Epithelial cell of umbilical artery (primary cell): ENCODE results near the gene MFRP. TPM values are rescaled to one million over a fixed set of nuclear protein-coding genes. Genes with fewer than 3 reads are reported as not detected.

ENCODE experiments used
- total RNA-seq: library from RNA; depleted of rRNA; stranded (reverse); fragments of >200 nt; gene quantifications from 2 replicates; pipeline ENCODE4 v1.2.3, GENCODE V29; 2014

Gene MFRP
- under 0.01 and 0.15 TPM in 2 replicates for total RNA-seq

DNA sequence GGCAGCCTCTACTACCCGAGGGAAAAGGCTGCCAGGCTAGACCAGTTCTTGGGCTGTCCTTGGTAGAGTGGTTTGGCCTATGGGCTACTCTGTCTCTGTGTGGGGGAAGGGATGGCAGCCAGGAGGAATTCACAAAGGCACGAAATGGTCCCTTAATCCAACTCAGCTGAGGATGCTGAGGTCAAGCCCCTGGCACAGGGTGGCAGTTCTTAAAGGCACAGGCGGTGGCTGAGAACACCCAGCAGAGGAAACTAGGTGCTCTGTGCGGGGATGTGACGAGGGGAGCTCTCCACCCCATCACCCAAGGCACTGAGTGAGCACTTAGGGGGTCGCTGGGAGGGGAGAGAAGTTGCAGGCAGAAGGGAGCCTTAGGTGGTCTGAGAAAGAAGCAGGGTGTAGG lies at the start of gene MFRP:
Gene MFRP, minus strand, starts transcription at position 101 of the 400 bp plus-strand sequence. CDS start 192 bp downstream, outside the sequence.

DNA sequence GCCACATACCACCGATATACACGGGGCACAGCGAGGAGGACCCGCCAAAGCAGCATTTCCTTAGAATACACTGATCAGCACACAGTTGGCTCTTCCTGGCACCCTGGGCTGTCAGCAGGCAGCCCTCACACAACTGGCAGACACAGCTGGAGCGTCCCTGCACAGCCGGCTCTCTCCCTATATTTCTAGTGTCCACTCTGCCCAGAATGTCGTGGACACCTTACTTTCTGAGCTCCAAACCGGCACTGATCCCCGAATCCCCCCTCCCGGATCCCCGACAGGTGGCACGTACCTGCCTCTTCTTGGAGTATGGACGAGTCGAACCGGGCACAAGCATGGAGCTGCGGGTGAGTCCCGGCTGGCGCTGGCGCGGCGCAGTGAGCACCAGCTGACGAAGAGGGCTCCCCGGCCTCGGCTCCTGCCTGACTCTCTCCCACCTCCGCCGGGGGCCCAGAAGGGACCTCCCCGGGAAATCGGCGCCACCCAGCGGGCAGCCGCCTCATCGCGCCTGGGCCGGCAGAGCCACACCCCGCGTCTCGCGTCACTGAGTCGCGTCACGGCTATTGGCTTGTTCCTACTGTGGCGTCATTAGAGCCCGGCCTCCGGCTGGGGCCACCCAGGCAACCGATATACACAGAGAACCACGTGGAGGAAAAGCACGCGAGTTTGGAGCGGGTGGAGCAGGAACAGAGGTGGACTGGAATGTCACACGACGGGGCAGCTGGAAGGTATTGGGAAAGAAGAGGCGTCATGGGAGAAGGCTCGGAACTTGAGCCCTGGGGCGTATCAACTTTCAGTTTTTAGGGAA lies 34.9 kb upstream of the MFRP start, which contains the start of gene USP2:
Gene USP2, minus strand, starts transcription at position 510 of the 808 bp plus-strand sequence. CDS start 8,210 bp downstream, outside the sequence.

DNA sequence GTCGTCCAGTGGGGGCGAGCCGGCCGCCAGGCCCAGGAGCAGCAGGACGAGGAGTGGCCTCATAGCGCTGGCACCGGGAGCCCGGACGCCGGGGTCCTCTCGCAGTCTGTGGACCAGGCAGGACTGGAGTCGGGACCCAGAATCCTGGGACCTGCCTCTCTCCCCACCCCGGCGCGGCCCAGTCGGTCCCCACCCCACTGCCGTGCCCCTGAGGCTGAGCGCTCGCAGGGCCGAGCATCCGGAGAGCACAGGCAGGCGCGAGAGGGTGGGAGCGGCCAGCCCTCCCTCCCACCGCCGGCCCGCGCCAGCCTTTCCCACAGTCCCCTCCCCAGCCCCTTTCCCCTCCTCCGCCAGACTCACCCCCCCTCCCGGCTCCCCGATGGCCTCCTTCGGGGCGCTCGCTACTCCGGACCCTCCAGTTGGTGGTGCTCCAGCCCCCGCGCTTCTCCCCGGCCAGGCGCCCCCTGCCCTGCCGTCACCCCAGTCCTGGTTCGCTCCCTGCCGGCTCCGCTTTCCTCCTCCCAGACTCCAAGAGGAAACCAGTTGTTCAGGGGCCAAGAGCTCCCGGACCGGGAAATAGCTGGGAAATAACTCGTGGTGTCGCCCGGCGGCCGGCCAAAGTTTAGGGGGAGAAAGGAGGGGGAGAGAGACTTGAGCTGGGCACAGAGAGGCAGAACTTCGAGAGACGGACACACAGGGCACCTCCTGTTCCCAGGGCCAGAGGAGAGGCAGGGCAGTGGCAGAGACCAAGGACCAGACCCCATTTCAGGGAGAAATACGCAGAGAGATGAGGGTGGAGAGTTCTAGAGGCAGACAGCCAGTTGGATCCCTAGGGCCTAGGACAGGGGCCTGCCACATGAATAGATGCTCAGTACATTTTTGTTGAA lies 5.9 kb downstream of the MFRP start, which contains the start of gene C1QTNF5:
Gene C1QTNF5, minus strand, starts transcription at position 549 of the 887 bp plus-strand sequence. Its CDS starts 486 bp downstream, at position 63.

DNA sequence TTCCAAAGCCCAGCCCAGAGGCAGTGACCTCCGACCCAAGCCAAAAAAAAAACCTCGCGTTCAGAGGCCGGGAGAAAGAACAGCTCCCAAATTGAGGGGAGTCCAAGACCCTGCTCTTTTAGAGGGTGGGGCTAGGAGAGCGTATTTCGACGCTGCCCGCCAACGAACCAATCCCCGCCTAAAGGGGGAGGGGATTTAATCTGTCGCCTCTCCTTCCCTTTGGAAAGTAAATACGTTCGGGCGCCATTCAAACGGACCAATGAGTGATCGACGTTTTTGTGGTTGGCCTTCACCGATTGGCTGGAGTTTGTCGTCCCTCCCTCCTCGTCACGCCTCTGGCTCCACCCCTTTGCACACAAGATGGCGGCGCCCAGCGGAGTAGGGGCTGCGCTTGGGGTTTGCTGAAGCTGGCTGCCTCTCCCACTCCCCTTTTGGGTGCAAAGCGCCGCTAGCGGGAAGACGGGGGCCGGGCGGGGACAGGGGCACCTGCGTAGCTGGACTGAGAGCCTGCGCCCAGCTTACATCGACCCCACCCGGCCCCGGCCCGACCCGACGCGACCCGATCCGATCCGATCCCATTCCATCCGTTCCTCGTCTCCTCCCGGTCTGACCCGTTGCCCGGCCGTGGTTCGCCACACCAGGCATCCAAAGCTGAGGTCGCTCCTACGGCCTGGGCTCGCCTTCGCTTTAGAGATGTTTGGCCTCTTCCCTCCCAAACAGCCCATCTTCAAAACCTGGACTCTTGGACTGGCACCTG lies 12.2 kb downstream of the MFRP start, which contains the start of gene RNF26:
Gene RNF26, plus strand, starts transcription at position 354 of the 757 bp plus-strand sequence. CDS start 596 bp downstream, outside the sequence.

DNA sequence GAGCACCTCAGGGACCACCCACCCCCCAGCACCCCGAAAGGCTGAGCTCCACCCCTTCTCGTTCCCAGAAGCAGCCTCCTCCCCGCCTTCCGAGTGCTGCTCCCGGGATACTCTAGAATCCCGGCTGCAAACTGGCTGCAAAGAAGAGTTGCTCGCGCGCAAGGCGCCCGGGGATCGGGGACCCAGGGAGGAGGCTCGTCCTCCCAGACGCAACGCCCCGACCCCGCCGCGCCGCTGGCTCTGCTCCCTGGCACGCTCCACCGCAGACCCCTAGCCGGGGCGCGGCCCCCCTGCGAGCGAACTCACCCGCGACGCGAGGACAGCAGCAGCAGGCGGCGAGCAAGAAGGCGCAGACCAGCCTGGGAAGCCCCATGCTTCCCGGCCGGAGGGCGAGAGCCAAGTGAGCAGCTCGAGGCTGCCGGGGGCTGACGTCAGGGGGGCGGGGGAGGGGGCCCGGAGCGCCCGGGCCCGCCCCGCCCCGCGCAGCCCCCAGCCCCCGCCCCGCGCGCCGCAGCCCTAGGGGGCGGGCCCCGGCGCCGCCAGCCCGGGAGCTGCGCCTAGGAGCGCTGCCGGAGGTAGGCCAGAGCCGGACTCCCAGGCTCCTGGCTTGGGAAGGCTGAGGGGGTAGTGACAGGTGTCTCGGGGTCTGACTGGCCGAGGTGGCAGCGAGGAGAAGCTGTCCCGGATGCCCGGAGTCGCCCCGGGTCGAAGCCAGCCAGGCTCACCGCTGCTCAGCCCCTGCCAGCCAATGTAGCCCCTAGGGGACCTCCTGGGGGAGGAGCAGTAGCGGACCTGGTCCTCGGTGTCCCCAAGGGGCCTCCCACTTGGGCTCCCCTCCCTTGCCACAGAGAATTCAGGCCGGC lies 29.5 kb downstream of the MFRP start, which contains the start of gene MCAM:
Gene MCAM, minus strand, starts transcription at position 402 of the 863 bp plus-strand sequence. Its CDS starts 29 bp downstream, at position 373.

Other genes starting within 250 kb of the MFRP start
- 16.9 and 30.7 TPM in 2 replicates for gene DPAGT1, start 244.9 kb downstream of the MFRP start, total RNA-seq
- gene C2CD2L, start 239.4 kb downstream of the MFRP start, total RNA-seq, result 1.8 and 2.9 TPM in 2 replicates
- gene HINFP, start 225.1 kb downstream of the MFRP start, total RNA-seq, result 11.7 and 17.3 TPM in 2 replicates
- gene ABCG4, start 197.7 kb downstream of the MFRP start, total RNA-seq, result 0.15 and 0.32 TPM in 2 replicates
- 10.5 and 14.6 TPM in 2 replicates for gene NLRX1, start 178.0 kb downstream of the MFRP start, total RNA-seq
- not detected in 2 replicates for gene NHERF4, start 161.2 kb downstream of the MFRP start, total RNA-seq
- 10.4 and 11.9 TPM in 2 replicates for gene CBL, start 140.4 kb downstream of the MFRP start, total RNA-seq
- 2,717 and 5,496 TPM in 2 replicates for gene MCAM, start 29.6 kb downstream of the MFRP start, total RNA-seq
- 3.8 and 3.9 TPM in 2 replicates for gene RNF26, start 12.2 kb downstream of the MFRP start, total RNA-seq
- gene C1QTNF5, start 5.8 kb downstream of the MFRP start, total RNA-seq, result 82.5 and 90.6 TPM in 2 replicates
- 0.15 and 0.32 TPM in 2 replicates for gene USP2, start 35.0 kb upstream of the MFRP start, total RNA-seq
- gene THY1, start 76.5 kb upstream of the MFRP start, total RNA-seq, result 4.0 and 7.5 TPM in 2 replicates